Immature natural killer cell (primary cell): Measurements from ENCODE around the gene ARV1. TPM values are rescaled to one million over a fixed set of nuclear protein-coding genes. Genes with fewer than 3 reads are reported as not detected.
"Not testable (repeated sequence)": the region's sequence is repeated elsewhere in the genome, so short reads cannot be mapped to it uniquely, and the experiment has no call there.

Experiments used
- DNase-seq, 3 donors: peaks; one replicate each; pipeline ENCODE4 v3.0.0; 2022; ENCODE audit warnings: mixed read lengths in 1 of 3
- H3K27ac Mint-ChIP-seq, 6 donors: one replicate each; pipeline ENCODE4 v1.8.0; 2020; ENCODE audit warnings: mixed read lengths in 6 of 6, mild to moderate bottlenecking in 5 of 6, inconsistent platforms in 4 of 6, moderate library complexity in 3 of 6
- H3K27me3 Mint-ChIP-seq, 3 donors: one replicate each; pipeline ENCODE4 v1.8.0; 2020 to 2021; ENCODE audit warnings: low read depth in 3 of 3, mild to moderate bottlenecking in 3 of 3, mixed read lengths in 3 of 3, moderate library complexity in 3 of 3, inconsistent platforms in 1 of 3
- H3K36me3 Mint-ChIP-seq, 3 donors: one replicate each; pipeline ENCODE4 v1.8.0; 2020; ENCODE audit warnings: mixed read lengths in 3 of 3, inconsistent platforms in 2 of 3, mild to moderate bottlenecking in 2 of 3
- H3K4me1 Mint-ChIP-seq, 2 donors: one replicate each; pipeline ENCODE4 v1.8.0; 2020; ENCODE audit warnings: inconsistent platforms in 2 of 2, mild to moderate bottlenecking in 2 of 2, mixed read lengths in 2 of 2, moderate library complexity in 1 of 2
- H3K4me3 Mint-ChIP-seq, 5 donors: one replicate each; pipeline ENCODE4 v1.8.0; 2020; ENCODE audit warnings: mild to moderate bottlenecking in 5 of 5, mixed read lengths in 5 of 5, inconsistent platforms in 3 of 5, moderate library complexity in 3 of 5
- H3K9me3 Mint-ChIP-seq, 6 donors: one replicate each; pipeline ENCODE4 v1.8.0; 2020; ENCODE audit warnings: mild to moderate bottlenecking in 6 of 6, mixed read lengths in 6 of 6, inconsistent platforms in 4 of 6, moderate library complexity in 3 of 6
- polyA plus RNA-seq, 3 donors: library from polyadenylated mRNA; unstranded; fragments of 300-500 nt; fragmentation: Illumina TruSeq; gene quantifications; one replicate each; pipeline ENCODE4 v1.2.3, GENCODE V29; 2021

The ARV1 gene
- polyA plus RNA-seq, 3 donors from 2014 or later = 19.6 to 28.5 (median 24.4) TPM

GRCh38 chr1:231013391-231014015 lies 34.6 kb downstream of the ARV1 start:
- no peaks in the 10 kb centered on the region for H3K9me3 Mint-ChIP-seq
- peaks cover 0 to 1% (median 0%) of the 10 kb centered on the region in 3 donors for H3K27me3 Mint-ChIP-seq
- H3K4me1 Mint-ChIP-seq = no peaks in the 10 kb centered on the region
- H3K4me3 Mint-ChIP-seq = no peak overlapping the region
- H3K27ac Mint-ChIP-seq = no peak overlapping the region
- no peak for DNase-seq
- H3K36me3 Mint-ChIP-seq = peaks cover 0 to 3% (median 0%) of the 10 kb centered on the region in 3 donors

GRCh38 chr1:231016234-231016633 lies 37.3 kb downstream of the ARV1 start:
- H3K36me3 Mint-ChIP-seq = peaks cover 0 to 3% (median 0%) of the 10 kb centered on the region in 3 donors
- H3K27me3 Mint-ChIP-seq = peaks cover 0 to 1% (median 0%) of the 10 kb centered on the region in 3 donors
- H3K4me3 Mint-ChIP-seq = no peak overlapping the region
- peaks cover 2 to 10% of the 10 kb centered on the region in 2 donors for H3K4me1 Mint-ChIP-seq
- H3K27ac Mint-ChIP-seq = no peak overlapping the region
- H3K9me3 Mint-ChIP-seq = no peaks in the 10 kb centered on the region
- DNase-seq = no peak

DNA sequence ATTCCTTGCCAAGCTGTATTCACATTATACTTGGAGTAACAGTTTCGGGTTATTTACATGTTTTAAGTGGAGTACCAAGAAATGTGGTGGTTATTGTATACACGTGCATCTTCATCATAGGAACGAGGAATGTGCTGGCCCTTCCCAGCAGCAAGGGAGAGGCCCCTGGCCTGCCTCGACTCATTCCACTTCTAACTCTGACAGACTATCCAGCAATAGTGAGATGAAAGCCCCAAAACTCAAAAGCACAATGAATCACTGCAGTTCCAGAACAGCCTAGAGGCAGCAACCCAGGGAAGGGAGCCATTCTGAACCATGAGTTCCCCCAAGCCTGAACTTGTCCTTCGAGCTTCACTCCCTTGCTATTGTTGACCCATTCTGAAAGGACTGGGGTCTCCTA lies 38.1 kb downstream of the ARV1 start:
- Mint-ChIP-seq H3K4me1 (peaks cover 2 to 10% of the 10 kb centered on the region in 2 donors), H3K27ac (no peak overlapping the region), H3K4me3 (no peak overlapping the region), H3K9me3 (no peaks in the 10 kb centered on the region), H3K36me3 (peaks cover 0 to 3% (median 0%) of the 10 kb centered on the region in 3 donors), H3K27me3 (peaks cover 0 to 1% (median 0%) of the 10 kb centered on the region in 3 donors)
- no peak for DNase-seq

DNA sequence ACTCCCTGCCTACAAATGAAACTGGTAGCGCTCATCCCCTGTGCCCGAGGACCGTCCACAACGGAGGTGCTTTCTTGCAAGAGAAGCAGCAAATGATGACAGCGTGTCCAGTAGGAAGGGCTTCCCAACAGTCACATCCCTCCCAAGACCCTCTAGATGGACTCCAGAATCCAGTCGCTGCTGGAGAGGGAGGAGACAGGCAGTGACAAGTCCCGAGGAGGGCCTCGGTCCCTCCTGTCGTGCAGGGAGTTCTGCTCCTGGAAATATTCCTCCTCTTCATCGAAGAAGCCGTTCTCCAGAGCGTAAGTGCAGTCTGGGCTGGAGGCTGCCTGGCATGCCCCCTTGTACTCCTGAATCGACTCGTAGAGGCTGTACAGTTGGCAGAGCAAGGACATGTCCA lies 40.8 kb downstream of the ARV1 start:
- peaks cover 2 to 10% of the 10 kb centered on the region in 2 donors for H3K4me1 Mint-ChIP-seq
- H3K4me3 Mint-ChIP-seq = peak overlapping the region in 1 of 5 donors; percentile 66
- no peak overlapping the region for H3K27ac Mint-ChIP-seq

GRCh38 chr1:231020139-231020601 lies 41.3 kb downstream of the ARV1 start:
- H3K4me3 Mint-ChIP-seq = peak overlapping the region in 4 of 5 donors; percentile 21 to 81 (median 70)
- peaks cover 0 to 2% (median 0%) of the 10 kb centered on the region in 3 donors for H3K27me3 Mint-ChIP-seq
- H3K9me3 Mint-ChIP-seq = no peaks in the 10 kb centered on the region
- no peak for DNase-seq
- H3K27ac Mint-ChIP-seq = no peak overlapping the region
- H3K36me3 Mint-ChIP-seq = peaks cover 0 to 3% (median 0%) of the 10 kb centered on the region in 3 donors
- H3K4me1 Mint-ChIP-seq = peaks cover 2 to 10% of the 10 kb centered on the region in 2 donors

More for the DNA sequence above, 40.8 kb downstream of the ARV1 start:
- DNase-seq = no peak
- no peaks in the 10 kb centered on the region for H3K9me3 Mint-ChIP-seq
- H3K27me3 Mint-ChIP-seq = peaks cover 0 to 3% (median 0%) of the 10 kb centered on the region in 3 donors
- peaks cover 0 to 3% (median 0%) of the 10 kb centered on the region in 3 donors for H3K36me3 Mint-ChIP-seq

- DNase-seq = no peak
- Mint-ChIP-seq H3K27me3 (peaks cover 0 to 2% (median 0%) of the 10 kb centered on the region in 3 donors), H3K27ac (no peak overlapping the region), H3K9me3 (no peaks in the 10 kb centered on the region), H3K4me1 (peaks cover 2 to 10% of the 10 kb centered on the region in 2 donors), H3K4me3 (peak overlapping the region in 1 of 5 donors; percentile 0), H3K36me3 (peaks cover 0 to 3% (median 0%) of the 10 kb centered on the region in 3 donors)
Observed at GRCh38 chr1:231020816-231021215, 41.9 kb downstream of the ARV1 start.

DNA sequence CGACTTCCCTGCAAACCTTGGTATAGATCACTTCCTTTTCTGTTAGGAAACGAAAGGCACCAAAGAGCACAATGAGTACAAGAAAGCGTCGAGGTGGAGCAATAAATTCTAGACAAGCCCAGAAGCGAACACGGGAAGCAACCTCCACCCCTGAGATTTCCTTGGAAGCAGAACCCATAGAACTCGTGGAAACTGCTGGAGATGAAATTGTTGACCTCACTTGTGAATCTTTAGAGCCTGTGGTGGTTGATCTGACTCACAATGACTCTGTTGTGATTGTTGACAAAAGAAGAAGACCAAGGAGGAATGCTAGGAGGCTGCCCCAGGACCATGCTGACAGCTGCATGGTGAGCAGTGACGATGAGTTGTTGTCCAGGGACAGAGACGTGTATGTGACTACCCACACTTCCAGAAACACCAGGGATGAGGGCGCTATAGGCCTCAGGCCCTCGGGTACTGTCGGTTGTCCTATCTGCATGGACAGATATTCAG lies 42.7 kb downstream of the ARV1 start:
- Mint-ChIP-seq H3K4me3 (no peak overlapping the region), H3K27ac (no peak overlapping the region), H3K4me1 (peaks cover 2 to 10% of the 10 kb centered on the region in 2 donors), H3K27me3 (peaks cover 0 to 3% (median 0%) of the 10 kb centered on the region in 3 donors), H3K36me3 (peaks cover 0 to 3% (median 0%) of the 10 kb centered on the region in 3 donors), H3K9me3 (no peaks in the 10 kb centered on the region)
- no peak for DNase-seq

GRCh38 chr1:231022543-231022942 lies 43.6 kb downstream of the ARV1 start:
- H3K4me1 Mint-ChIP-seq = not testable (repeated sequence)

GRCh38 chr1:231023150-231023549 lies 44.3 kb downstream of the ARV1 start:
- Mint-ChIP-seq H3K4me1 (peaks cover 2 to 10% of the 10 kb centered on the region in 2 donors), H3K4me3 (no peak overlapping the region), H3K27ac (no peak overlapping the region), H3K9me3 (no peaks in the 10 kb centered on the region), H3K36me3 (peaks cover 0 to 2% (median 0%) of the 10 kb centered on the region in 3 donors), H3K27me3 (peaks cover 0 to 3% (median 2%) of the 10 kb centered on the region in 3 donors)
- DNase-seq = no peak

More at GRCh38 chr1:231022543-231022942, 43.6 kb downstream of the ARV1 start:
- H3K4me3 Mint-ChIP-seq, H3K27me3 Mint-ChIP-seq, H3K27ac Mint-ChIP-seq, H3K36me3 Mint-ChIP-seq, DNase-seq, H3K9me3 Mint-ChIP-seq: not testable (repeated sequence)

DNA sequence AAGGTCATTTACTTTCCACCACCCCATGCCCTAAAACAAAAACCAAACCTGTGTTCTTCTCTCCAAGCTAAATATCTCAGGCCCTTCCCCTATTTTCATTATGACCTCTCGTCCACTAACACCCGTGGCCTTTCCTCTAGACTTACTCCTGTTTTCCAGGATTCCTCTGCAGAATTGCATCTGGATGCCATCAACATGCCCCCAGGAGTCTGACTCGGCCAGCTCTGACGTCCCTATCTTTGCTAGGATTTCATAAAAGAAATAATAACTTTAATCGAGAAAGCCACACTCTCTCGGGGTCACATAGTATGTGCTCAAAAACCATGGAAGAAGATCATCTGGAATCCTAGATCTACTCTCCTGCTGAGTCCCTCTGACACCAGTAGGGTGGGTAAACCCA lies 47.7 kb downstream of the ARV1 start:
- Mint-ChIP-seq H3K36me3 (no peaks in the 10 kb centered on the region), H3K4me3 (no peak overlapping the region), H3K4me1 (peaks cover 4 to 6% of the 10 kb centered on the region in 2 donors), H3K27me3 (peaks cover 0 to 3% (median 2%) of the 10 kb centered on the region in 3 donors), H3K27ac (no peak overlapping the region), H3K9me3 (no peaks in the 10 kb centered on the region)
- no peak for DNase-seq

DNA sequence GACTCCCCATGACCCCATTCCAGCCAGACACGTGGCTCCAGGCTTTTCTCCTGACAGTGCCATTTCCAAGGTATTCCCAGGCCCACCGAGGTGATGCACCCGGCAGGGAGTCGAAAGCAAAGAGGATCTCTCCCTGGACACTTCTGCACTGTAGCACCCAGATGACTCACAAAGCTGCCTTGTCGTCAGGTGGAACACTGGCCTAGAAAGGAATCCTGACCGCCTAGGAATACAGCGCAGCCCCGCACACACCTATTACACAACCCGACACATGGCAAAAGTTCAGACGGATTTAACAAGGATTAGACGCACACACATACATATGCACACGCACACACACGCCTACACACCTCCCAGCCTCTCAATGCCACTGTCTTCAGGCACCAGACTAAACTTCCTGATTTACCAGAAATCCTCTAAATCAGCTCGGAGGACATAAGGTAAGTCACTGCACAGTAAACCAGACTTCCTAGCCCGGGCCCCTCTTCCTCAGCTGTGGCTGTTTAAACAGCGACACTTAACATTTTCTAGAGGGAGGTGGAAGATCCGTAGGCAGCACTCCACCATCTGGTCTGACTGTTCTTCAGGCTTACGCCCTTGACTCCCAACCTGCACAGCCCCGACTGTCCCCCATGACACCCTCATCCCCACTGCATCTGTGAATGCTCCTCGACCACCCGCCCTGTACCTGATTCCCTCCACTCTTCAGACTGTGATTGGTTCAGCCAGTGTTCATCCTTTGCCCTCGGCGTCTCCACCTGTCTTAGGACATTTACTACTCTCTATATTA lies 48.4 kb downstream of the ARV1 start:
- H3K27ac Mint-ChIP-seq = no peak overlapping the region
- no peaks in the 10 kb centered on the region for H3K36me3 Mint-ChIP-seq
- peaks cover 4 to 6% of the 10 kb centered on the region in 2 donors for H3K4me1 Mint-ChIP-seq
- H3K9me3 Mint-ChIP-seq = no peaks in the 10 kb centered on the region
- H3K27me3 Mint-ChIP-seq = peaks cover 0 to 3% (median 2%) of the 10 kb centered on the region in 3 donors
- H3K4me3 Mint-ChIP-seq = no peak overlapping the region
- DNase-seq = no peak

- Mint-ChIP-seq H3K27ac (no peak overlapping the region), H3K4me1 (peaks cover 4 to 6% of the 10 kb centered on the region in 2 donors), H3K9me3 (no peaks in the 10 kb centered on the region), H3K36me3 (no peaks in the 10 kb centered on the region), H3K27me3 (peaks cover 0 to 3% (median 2%) of the 10 kb centered on the region in 3 donors), H3K4me3 (peak overlapping the region in 1 of 5 donors; percentile 72)
- no peak for DNase-seq
Observed at GRCh38 chr1:231027971-231028370, 49.1 kb downstream of the ARV1 start.

GRCh38 chr1:231028682-231029081 lies 49.8 kb downstream of the ARV1 start:
- Mint-ChIP-seq H3K9me3 (no peaks in the 10 kb centered on the region), H3K27ac (peak overlapping the region in 2 of 6 donors; percentile 13 to 50), H3K27me3 (peaks cover 0 to 3% (median 2%) of the 10 kb centered on the region in 3 donors), H3K4me1 (peaks cover 4 to 6% of the 10 kb centered on the region in 2 donors), H3K4me3 (peak overlapping the region in 4 of 5 donors; percentile 30 to 72 (median 48)), H3K36me3 (no peaks in the 10 kb centered on the region)
- DNase-seq = no peak

DNA sequence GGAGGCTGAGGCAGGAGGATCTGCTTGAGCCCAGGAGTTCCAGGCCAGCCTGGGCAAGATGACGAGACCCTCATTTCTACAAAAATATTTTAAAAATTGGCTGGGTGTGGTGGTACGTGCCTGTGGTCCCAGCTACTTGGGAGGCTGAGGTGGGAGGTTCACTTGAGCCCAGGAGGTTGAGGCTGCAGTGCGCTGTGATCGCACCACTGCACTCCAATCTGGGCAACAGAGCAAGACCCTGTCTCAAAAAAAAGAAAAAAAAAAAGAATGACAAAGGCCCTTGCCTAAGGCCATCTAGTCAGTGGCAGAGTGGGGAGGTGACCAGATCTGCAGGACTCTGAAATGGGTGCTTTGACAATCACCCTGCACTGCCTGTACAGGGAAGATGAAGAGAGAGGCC lies 50.4 kb downstream of the ARV1 start:
- not testable (repeated sequence) for H3K4me3 Mint-ChIP-seq, DNase-seq, H3K27ac Mint-ChIP-seq, H3K4me1 Mint-ChIP-seq, H3K9me3 Mint-ChIP-seq, H3K36me3 Mint-ChIP-seq, H3K27me3 Mint-ChIP-seq
